GM19025 (cell line): Measurements from ENCODE around the gene ATXN7L3.

Experiments
- ATAC-seq: cut with Tn5 transposase; IDR thresholded peaks from one replicate; pipeline ENCODE4 v1.9.1; 2021; ENCODE audit warnings: mild to moderate bottlenecking, low read depth, moderate library complexity; ENCODE audit not compliant: unreplicated experiment

Gene ATXN7L3

DNA sequence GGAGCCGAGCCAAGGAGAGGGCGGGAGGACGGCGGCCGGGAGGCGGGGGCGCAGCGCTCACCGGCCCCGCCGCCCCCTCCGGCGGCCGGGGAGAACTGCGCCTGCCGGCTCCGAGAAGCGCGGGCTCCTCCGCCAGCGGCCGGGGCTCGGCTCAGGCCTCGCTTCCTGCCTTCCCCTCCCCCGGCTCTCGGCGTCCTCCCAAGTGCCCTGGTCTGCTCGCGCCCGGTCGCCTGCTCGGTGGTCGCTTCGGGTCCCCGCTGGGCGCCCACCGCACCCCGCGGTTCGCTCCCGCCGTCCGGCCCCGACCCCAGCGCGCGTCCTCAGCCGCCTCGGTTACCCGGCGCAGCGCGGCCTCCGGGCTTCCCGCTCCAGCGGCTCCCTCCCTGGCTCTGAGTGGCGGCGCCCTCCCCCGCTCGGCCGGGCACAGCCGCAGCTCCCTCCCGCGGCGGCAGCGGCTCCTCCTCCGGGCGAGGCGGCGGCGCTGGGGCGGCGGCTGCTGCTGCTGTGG, 19.5 kb upstream of the ATXN7L3 start:
- peak; percentile 36 for ATAC-seq

DNA sequence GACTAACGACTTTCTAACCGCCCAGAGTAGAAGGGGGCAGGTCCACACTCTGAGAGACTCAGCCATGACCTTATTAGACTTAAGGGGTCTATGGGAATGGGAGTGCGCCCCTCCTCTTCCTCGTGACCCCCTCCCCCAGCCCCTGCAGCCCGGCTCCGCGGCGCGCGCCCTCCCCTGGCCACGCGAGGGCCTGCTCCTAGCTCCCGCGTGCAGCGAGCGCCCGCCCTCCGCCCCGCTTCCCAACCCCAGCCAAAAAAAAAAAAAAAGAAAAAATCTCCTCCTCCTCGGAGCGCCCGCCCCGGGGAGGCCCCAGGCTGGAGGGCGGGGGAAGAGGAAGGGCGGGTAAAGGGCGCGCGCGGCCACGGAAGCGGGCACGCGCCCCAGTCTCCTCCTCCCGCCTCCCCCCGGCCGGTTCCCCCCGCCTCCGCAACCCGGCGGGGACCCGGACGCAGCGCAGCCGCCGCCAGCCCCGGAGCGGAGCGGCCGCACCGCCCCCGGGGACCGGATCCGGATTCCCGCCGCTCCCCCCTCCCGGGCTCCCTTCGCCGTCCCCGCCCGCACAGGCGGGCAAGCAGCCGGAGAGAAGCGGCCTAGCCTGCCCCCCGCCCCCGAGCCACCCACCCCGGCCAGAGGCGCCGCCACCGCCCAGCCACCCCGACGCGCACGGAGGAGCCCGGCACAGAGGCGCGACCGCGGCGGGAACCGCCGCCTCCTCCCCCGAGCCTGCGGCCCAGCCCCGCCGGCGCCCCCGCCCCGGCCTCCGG, 18.8 kb upstream of the ATXN7L3 start:
- ATAC-seq, result peak; percentile 34

DNA sequence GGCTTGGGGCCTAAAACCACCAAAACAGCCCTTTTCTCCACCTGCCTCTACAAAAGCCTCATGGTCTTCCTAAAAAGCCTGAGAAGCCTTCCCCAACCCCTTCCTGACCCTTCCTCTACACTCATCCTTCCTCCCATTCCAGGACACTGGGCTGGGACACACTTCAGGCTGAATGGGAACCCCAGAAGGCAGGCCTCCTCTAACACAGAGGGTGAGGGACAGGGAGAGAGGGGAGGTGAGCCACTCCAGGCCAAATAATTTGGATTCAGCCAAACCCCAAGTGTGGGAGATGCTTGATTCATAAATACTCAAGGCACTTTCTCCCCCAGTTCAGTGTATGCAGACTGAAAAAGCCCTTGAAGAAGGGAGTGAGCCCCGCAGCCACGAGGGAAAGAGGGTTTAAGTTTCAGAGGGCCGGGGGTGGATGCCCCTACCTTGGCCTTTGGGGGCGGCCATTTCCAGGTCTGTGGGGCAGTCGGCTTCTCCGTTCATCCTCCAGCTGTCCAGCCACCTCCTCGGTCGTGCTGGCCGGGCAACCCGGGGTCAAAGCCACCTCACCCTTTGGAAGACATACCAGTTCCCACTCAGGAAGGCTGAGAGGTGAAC, 18.2 kb upstream of the ATXN7L3 start:
- no peak for ATAC-seq

- ATAC-seq, result no peak
Measured at GRCh38 chr17:44216694-44217093, 17.0 kb upstream of the ATXN7L3 start.

DNA sequence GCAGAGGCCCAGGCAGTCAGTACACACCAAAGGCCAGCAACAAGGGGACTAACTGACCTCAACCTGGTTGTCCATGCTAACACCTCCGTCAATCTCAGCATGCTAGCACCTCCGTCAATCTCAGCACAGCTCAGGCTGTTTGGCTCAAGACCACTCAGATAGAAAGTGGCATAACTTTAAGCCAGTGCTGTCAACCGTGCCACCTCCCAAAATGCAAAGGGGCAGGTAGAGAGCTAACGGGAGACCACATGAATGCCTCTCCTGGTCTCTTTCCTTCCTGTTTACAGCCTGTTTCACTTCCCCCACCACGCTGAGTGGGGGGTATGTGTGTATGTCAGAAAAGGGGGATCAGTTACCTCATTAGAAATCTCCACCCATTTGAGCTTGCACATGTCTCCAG, 16.5 kb upstream of the ATXN7L3 start:
- ATAC-seq, result no peak

GRCh38 chr17:44214896-44215295, 15.2 kb upstream of the ATXN7L3 start:
- no peak for ATAC-seq

GRCh38 chr17:44214230-44214494, 14.5 kb upstream of the ATXN7L3 start:
- no peak for ATAC-seq

- no peak for ATAC-seq
Measured at GRCh38 chr17:44213403-44214229, 13.9 kb upstream of the ATXN7L3 start.

DNA sequence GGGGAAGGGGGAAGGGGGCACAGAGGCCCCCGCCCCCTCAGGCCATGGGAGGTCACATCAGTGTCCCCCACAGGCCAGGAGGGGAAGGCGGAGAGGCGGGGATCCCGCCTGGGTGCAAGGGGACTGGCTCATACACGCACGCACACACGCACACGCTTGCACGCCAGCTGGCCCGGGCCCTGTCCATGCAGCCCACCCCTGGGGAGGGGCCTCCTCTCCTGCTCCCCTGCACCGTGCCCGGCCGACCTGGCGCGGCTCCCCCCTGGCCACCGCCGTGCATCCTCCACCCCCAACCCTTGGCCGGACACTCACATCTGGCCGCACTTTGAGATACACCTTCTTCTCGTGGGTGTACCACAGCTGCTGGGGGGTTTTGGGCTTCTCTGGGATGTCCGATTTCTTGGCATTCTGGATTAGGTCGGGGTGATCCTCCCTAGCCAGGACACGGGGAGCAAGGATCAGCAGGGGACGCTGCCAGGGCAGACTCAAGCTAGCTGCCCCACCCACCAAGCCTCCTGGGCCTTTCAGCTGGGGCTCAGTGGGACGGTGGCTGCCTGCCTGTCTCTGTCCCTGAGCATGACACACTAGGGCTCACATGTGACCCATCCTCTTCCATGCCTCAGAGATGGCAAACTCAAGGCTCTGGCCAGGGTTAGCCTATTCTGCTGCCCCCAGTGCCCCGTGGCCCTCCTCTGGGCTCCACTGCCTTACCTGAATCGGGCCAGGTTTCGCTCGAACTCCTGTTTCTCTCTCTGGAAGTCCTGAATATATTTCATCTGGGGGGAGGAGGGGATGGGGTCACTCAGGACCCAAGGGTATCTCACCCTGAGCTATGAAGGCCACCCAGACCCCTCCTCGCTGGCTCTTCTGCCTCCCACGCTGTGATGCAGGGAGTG, 13.1 kb upstream of the ATXN7L3 start:
- ATAC-seq, result no peak

- ATAC-seq, result no peak
Measured at GRCh38 chr17:44211281-44212265, 11.9 kb upstream of the ATXN7L3 start.

- ATAC-seq, result peak; percentile 71
Measured at GRCh38 chr17:44210342-44211192, 10.9 kb upstream of the ATXN7L3 start.

GRCh38 chr17:44209786-44210341, 10.2 kb upstream of the ATXN7L3 start:
- ATAC-seq, result peak; percentile 23

DNA sequence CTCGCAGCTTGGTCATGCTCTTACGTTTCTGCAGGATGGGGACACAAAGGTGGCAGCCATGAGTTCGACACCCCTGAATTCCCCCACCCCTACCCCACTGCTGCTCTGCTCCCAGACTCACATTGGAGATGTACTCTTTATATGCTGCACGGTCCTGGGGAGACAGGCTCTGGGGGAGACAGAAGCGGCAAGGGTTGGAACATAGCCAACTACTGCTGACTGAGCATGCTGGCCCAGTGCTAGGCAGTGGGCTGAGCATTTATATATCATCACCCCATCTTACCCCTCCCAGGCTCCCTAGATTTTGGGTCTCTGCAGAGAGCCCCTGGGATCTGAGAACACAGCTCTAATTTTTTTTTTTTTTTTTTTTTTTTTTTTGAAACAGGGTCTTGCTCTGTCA, 8.1 kb upstream of the ATXN7L3 start:
- no peak for ATAC-seq

- no peak for ATAC-seq
Measured at GRCh38 chr17:44207319-44207718, 7.6 kb upstream of the ATXN7L3 start.

DNA sequence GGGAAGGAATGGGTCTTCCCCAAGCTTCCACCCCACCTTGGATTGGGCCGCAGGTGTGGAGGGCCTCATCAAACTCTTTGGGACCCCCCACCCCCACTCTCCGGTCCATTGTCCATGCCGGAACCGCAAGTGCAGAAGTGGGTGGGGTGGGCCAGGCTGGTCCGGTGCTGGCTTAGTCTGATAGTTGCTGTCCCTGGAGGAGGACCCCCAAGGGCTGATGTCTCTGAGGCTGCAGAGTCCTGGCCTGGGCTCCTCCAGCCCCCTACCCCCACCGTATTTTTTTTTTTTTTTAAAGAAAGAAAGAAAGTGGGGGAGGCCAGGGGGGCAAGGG, 7.1 kb upstream of the ATXN7L3 start:
- ATAC-seq, result no peak

DNA sequence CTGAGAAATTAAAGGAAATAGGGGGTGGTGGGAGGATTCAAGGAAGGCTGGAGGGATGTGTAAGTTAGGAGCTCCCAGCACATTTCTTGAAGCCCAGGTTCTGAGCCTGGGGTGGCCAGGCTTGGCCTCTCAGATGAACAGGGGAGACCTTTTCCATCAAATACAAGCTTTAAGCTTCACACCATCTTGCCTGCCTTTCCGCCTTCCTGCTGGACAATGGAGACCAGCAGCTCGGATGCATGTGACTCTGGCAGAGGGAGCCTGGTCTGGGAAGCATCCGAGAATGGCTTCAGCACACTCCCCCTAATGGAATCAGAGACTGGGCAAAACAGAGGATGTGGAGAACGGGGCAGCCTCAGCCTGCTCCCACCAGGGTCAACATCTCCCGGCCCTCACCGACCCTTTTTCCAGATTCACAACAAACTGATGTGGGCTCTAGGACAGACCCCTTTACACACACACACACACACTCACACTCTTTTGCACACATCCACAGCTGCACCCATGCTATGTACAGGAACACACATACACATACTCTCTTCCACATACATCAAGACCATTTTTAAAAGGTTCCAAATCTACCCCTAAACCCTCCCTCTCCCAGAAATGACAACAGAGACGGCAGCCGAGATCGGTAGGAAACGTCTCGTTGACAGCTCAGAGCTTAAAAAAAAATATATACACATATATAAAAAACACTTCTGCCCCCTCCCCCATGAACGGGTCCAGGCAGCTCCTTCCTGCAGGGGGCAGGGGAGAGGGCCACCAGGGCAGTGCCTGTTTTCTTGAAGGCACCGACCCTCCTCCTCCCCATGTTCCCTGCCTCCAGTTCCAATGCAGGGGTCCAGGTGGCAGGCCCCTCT, 6.5 kb upstream of the ATXN7L3 start:
- ATAC-seq, result no peak

GRCh38 chr17:44204441-44204882, 4.8 kb upstream of the ATXN7L3 start:
- no peak for ATAC-seq
